ENCODE results near the gene TMEM91. TPM values are rescaled to one million over a fixed set of nuclear protein-coding genes. Genes with fewer than 3 reads are reported as not detected.

The TMEM91 gene
- total and polyA plus RNA-seq, 9 of the 15 experiments (the other 6 are each of a cell fraction or from before 2014, with no cell fraction given), result 1.2 to 5.2 (median 2.7) TPM

DNA sequence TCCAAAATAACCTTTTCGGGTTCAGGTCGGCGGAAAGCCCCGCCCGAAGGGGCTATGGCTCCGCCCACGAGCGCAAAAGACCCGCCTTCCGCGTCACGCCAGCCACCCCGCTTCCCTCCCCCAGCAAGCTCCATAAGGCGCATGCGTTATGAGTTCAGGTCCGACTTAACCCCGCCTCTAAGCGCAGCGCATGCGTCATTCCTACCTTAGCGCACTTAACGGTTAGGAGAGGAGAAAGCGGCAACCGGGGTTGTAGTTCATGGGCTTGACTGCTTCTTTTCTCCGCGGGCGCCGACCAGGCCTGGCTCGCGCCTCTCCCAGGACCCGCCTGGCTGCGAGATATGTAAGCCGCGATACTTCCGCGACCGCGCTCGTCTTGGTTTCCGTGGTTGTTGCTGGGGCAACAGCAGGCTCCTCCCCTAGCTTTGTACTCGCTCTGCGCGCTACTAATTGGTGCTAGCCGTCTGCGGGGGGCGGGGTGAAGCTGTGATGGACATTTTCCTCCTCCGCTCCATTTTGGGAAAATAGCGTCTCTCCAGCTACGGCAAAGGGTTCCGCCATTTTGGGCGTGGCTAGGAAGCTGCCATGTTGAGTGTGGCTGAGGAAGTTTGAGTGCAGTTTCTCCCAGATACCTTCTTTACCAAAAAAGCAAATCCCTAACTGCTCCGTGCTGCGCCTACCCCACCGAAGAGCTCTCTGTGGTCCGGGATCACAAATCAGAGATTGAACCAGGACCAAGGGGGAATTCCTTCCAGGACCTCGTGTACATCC lies 12.4 kb upstream of the TMEM91 start, which contains the start of gene B9D2 (continued):
- TF ChIP-seq, protein P1, sequence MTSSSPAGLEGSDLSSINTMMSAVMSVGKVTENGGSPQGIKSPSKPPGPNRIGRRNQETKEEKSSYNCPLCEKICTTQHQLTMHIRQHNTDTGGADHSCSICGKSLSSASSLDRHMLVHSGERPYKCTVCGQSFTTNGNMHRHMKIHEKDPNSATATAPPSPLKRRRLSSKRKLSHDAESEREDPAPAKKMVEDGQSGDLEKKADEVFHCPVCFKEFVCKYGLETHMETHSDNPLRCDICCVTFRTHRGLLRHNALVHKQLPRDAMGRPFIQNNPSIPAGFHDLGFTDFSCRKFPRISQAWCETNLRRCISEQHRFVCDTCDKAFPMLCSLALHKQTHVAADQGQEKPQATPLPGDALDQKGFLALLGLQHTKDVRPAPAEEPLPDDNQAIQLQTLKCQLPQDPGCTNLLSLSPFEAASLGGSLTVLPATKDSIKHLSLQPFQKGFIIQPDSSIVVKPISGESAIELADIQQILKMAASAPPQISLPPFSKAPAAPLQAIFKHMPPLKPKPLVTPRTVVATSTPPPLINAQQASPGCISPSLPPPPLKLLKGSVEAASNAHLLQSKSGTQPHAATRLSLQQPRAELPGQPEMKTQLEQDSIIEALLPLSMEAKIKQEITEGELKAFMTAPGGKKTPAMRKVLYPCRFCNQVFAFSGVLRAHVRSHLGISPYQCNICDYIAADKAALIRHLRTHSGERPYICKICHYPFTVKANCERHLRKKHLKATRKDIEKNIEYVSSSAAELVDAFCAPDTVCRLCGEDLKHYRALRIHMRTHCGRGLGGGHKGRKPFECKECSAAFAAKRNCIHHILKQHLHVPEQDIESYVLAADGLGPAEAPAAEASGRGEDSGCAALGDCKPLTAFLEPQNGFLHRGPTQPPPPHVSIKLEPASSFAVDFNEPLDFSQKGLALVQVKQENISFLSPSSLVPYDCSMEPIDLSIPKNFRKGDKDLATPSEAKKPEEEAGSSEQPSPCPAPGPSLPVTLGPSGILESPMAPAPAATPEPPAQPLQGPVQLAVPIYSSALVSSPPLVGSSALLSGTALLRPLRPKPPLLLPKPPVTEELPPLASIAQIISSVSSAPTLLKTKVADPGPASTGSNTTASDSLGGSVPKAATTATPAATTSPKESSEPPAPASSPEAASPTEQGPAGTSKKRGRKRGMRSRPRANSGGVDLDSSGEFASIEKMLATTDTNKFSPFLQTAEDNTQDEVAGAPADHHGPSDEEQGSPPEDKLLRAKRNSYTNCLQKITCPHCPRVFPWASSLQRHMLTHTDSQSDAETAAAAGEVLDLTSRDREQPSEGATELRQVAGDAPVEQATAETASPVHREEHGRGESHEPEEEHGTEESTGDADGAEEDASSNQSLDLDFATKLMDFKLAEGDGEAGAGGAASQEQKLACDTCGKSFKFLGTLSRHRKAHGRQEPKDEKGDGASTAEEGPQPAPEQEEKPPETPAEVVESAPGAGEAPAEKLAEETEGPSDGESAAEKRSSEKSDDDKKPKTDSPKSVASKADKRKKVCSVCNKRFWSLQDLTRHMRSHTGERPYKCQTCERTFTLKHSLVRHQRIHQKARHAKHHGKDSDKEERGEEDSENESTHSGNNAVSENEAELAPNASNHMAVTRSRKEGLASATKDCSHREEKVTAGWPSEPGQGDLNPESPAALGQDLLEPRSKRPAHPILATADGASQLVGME (CRISPR knock-in tag; IDR thresholded peaks at IDR 0.05), result peak; percentile 41; the same call in 1 of the 2 replicates
- TF ChIP-seq E2F3 (CRISPR knock-in tag; IDR thresholded peaks at IDR 0.05) (no peak), ZFP30 (CRISPR knock-in tag; IDR thresholded peaks at IDR 0.05; ENCODE audit: borderline replicate concordance) (no peak), BRCA1 (IDR thresholded peaks at IDR 0.05) (no peak), BRCA1 (CRISPR knock-in tag; IDR thresholded peaks at IDR 0.05) (no peak), SAFB (IDR thresholded peaks at IDR 0.05; ENCODE audit: borderline replicate concordance, low read depth, low read length) (no peak)
- TF ChIP-seq, protein P2, sequence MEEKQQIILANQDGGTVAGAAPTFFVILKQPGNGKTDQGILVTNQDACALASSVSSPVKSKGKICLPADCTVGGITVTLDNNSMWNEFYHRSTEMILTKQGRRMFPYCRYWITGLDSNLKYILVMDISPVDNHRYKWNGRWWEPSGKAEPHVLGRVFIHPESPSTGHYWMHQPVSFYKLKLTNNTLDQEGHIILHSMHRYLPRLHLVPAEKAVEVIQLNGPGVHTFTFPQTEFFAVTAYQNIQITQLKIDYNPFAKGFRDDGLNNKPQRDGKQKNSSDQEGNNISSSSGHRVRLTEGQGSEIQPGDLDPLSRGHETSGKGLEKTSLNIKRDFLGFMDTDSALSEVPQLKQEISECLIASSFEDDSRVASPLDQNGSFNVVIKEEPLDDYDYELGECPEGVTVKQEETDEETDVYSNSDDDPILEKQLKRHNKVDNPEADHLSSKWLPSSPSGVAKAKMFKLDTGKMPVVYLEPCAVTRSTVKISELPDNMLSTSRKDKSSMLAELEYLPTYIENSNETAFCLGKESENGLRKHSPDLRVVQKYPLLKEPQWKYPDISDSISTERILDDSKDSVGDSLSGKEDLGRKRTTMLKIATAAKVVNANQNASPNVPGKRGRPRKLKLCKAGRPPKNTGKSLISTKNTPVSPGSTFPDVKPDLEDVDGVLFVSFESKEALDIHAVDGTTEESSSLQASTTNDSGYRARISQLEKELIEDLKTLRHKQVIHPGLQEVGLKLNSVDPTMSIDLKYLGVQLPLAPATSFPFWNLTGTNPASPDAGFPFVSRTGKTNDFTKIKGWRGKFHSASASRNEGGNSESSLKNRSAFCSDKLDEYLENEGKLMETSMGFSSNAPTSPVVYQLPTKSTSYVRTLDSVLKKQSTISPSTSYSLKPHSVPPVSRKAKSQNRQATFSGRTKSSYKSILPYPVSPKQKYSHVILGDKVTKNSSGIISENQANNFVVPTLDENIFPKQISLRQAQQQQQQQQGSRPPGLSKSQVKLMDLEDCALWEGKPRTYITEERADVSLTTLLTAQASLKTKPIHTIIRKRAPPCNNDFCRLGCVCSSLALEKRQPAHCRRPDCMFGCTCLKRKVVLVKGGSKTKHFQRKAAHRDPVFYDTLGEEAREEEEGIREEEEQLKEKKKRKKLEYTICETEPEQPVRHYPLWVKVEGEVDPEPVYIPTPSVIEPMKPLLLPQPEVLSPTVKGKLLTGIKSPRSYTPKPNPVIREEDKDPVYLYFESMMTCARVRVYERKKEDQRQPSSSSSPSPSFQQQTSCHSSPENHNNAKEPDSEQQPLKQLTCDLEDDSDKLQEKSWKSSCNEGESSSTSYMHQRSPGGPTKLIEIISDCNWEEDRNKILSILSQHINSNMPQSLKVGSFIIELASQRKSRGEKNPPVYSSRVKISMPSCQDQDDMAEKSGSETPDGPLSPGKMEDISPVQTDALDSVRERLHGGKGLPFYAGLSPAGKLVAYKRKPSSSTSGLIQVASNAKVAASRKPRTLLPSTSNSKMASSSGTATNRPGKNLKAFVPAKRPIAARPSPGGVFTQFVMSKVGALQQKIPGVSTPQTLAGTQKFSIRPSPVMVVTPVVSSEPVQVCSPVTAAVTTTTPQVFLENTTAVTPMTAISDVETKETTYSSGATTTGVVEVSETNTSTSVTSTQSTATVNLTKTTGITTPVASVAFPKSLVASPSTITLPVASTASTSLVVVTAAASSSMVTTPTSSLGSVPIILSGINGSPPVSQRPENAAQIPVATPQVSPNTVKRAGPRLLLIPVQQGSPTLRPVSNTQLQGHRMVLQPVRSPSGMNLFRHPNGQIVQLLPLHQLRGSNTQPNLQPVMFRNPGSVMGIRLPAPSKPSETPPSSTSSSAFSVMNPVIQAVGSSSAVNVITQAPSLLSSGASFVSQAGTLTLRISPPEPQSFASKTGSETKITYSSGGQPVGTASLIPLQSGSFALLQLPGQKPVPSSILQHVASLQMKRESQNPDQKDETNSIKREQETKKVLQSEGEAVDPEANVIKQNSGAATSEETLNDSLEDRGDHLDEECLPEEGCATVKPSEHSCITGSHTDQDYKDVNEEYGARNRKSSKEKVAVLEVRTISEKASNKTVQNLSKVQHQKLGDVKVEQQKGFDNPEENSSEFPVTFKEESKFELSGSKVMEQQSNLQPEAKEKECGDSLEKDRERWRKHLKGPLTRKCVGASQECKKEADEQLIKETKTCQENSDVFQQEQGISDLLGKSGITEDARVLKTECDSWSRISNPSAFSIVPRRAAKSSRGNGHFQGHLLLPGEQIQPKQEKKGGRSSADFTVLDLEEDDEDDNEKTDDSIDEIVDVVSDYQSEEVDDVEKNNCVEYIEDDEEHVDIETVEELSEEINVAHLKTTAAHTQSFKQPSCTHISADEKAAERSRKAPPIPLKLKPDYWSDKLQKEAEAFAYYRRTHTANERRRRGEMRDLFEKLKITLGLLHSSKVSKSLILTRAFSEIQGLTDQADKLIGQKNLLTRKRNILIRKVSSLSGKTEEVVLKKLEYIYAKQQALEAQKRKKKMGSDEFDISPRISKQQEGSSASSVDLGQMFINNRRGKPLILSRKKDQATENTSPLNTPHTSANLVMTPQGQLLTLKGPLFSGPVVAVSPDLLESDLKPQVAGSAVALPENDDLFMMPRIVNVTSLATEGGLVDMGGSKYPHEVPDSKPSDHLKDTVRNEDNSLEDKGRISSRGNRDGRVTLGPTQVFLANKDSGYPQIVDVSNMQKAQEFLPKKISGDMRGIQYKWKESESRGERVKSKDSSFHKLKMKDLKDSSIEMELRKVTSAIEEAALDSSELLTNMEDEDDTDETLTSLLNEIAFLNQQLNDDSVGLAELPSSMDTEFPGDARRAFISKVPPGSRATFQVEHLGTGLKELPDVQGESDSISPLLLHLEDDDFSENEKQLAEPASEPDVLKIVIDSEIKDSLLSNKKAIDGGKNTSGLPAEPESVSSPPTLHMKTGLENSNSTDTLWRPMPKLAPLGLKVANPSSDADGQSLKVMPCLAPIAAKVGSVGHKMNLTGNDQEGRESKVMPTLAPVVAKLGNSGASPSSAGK (IDR thresholded peaks at IDR 0.05), result no peak
- TF ChIP-seq, protein P3, sequence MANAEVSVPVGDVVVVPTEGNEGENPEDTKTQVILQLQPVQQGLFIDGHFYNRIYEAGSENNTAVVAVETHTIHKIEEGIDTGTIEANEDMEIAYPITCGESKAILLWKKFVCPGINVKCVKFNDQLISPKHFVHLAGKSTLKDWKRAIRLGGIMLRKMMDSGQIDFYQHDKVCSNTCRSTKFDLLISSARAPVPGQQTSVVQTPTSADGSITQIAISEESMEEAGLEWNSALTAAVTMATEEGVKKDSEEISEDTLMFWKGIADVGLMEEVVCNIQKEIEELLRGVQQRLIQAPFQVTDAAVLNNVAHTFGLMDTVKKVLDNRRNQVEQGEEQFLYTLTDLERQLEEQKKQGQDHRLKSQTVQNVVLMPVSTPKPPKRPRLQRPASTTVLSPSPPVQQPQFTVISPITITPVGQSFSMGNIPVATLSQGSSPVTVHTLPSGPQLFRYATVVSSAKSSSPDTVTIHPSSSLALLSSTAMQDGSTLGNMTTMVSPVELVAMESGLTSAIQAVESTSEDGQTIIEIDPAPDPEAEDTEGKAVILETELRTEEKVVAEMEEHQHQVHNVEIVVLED (CRISPR knock-in tag; IDR thresholded peaks at IDR 0.05), result 0 out of 2 replicates have a peak, but pooled peaks have one; percentile 11

Measured in K562 (cell line).